ENCODE data around the gene ACTL6B. TPM values are rescaled to one million over a fixed set of nuclear protein-coding genes. Genes with fewer than 3 reads are reported as not detected.

Gene ACTL6B
- total and polyA plus RNA-seq, 2 of the 13 experiments (the other 11 are each of a cell fraction or from before 2014, with no cell fraction given) = not detected

- CTCF ChIA-PET (ENCODE audit: low intra/inter-chr PET ratio, low total read pairs) = no interaction called here
- DNase-seq (ENCODE audit: low spot score) = no peak
- POLR2A ChIA-PET = interaction anchor here (0.7 to 1.9 kb wide), 3 partner anchors 43 to 70 kb away, joined by 3 to 4 read pairs (median 4); partner anchors contain the start of gene MOSPD3
- Histone ChIP-seq H3K4me2 (ENCODE audit: low read depth, low read length) (no peak overlapping the region), H3K27me3 (ENCODE audit: control insufficient read depth in 1 of 2, insufficient read depth in 2 of 2, low read length in 2 of 2) (no peaks in the 10 kb centered on the region), H3K9me3 (ENCODE audit: low read length) (no peaks in the 10 kb centered on the region), H2AFZ (ENCODE audit: low read length) (no peak overlapping the region), H3K9ac (ENCODE audit: insufficient read depth, low read depth, low read length) (no peak overlapping the region), H3K4me3 (replicated peaks in 1 of 3; ENCODE audit: insufficient read depth in 1 of 3, low read depth in 2 of 3, low read length in 3 of 3) (no peak overlapping the region), H3K27ac (ENCODE audit: extremely low read length, insufficient read depth, low read length) (no peak overlapping the region), H3K79me2 (ENCODE audit: insufficient read depth, low read length) (no peaks in the 10 kb centered on the region), H3K36me3 (replicated peaks in 1 of 2; ENCODE audit: control insufficient read depth in 1 of 2, insufficient read depth in 2 of 2, low read length in 2 of 2) (peaks cover 47 to 62% of the 10 kb centered on the region in 2 experiments), H4K20me1 (ENCODE audit: insufficient read depth, low read length) (peaks cover 5% of the 10 kb centered on the region; the same call in 1 of the 2 replicates), H3K4me1 (ENCODE audit: insufficient read depth, low read length) (peaks cover 26% of the 10 kb centered on the region)
- intact Hi-C loops (cut with micrococcal nuclease; ENCODE audit: unreplicated experiment) = no loop called here
- in situ Hi-C loops (cut with HindIII; ENCODE audit: extremely low pct_ligation_motif_present, low pct_unique_long_range_greater_than_20kb) = no loop called here
- no peak for ATAC-seq
- FAIRE-seq = no peak
- BruUV-seq (replicated peaks) = no TSS peak
- WGBS (ENCODE audit: low lambda C conversion rate) = 92% methylated on average over 12 of the region's 25 CpGs
- TF ChIP-seq CAMTA2 (CRISPR knock-in tag; IDR thresholded peaks at IDR 0.05; ENCODE audit: borderline replicate concordance) (no peak), TRAFD1 (CRISPR knock-in tag; IDR thresholded peaks at IDR 0.05; ENCODE audit: borderline replicate concordance) (no peak), ZNF557 (CRISPR knock-in tag; IDR thresholded peaks at IDR 0.05) (no peak), LCORL (IDR thresholded peaks at IDR 0.05) (no peak), LCORL (CRISPR knock-in tag; IDR thresholded peaks at IDR 0.05) (no peak), RBFOX2 (IDR thresholded peaks at IDR 0.05; ENCODE audit: low read depth, low read length) (peak; percentile 52; the same call in 1 of the 2 replicates), MAFG (CRISPR knock-in tag; IDR thresholded peaks at IDR 0.05) (no peak)
- TF ChIP-seq, protein P1, sequence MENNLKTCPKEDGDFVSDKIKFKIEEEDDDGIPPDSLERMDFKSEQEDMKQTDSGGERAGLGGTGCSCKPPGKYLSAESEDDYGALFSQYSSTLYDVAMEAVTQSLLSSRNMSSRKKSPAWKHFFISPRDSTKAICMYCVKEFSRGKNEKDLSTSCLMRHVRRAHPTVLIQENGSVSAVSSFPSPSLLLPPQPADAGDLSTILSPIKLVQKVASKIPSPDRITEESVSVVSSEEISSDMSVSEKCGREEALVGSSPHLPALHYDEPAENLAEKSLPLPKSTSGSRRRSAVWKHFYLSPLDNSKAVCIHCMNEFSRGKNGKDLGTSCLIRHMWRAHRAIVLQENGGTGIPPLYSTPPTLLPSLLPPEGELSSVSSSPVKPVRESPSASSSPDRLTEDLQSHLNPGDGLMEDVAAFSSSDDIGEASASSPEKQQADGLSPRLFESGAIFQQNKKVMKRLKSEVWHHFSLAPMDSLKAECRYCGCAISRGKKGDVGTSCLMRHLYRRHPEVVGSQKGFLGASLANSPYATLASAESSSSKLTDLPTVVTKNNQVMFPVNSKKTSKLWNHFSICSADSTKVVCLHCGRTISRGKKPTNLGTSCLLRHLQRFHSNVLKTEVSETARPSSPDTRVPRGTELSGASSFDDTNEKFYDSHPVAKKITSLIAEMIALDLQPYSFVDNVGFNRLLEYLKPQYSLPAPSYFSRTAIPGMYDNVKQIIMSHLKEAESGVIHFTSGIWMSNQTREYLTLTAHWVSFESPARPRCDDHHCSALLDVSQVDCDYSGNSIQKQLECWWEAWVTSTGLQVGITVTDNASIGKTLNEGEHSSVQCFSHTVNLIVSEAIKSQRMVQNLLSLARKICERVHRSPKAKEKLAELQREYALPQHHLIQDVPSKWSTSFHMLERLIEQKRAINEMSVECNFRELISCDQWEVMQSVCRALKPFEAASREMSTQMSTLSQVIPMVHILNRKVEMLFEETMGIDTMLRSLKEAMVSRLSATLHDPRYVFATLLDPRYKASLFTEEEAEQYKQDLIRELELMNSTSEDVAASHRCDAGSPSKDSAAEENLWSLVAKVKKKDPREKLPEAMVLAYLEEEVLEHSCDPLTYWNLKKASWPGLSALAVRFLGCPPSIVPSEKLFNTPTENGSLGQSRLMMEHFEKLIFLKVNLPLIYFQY (CRISPR knock-in tag; IDR thresholded peaks at IDR 0.05; ENCODE audit: borderline replicate concordance) = no peak
- TF ChIP-seq, protein P2, sequence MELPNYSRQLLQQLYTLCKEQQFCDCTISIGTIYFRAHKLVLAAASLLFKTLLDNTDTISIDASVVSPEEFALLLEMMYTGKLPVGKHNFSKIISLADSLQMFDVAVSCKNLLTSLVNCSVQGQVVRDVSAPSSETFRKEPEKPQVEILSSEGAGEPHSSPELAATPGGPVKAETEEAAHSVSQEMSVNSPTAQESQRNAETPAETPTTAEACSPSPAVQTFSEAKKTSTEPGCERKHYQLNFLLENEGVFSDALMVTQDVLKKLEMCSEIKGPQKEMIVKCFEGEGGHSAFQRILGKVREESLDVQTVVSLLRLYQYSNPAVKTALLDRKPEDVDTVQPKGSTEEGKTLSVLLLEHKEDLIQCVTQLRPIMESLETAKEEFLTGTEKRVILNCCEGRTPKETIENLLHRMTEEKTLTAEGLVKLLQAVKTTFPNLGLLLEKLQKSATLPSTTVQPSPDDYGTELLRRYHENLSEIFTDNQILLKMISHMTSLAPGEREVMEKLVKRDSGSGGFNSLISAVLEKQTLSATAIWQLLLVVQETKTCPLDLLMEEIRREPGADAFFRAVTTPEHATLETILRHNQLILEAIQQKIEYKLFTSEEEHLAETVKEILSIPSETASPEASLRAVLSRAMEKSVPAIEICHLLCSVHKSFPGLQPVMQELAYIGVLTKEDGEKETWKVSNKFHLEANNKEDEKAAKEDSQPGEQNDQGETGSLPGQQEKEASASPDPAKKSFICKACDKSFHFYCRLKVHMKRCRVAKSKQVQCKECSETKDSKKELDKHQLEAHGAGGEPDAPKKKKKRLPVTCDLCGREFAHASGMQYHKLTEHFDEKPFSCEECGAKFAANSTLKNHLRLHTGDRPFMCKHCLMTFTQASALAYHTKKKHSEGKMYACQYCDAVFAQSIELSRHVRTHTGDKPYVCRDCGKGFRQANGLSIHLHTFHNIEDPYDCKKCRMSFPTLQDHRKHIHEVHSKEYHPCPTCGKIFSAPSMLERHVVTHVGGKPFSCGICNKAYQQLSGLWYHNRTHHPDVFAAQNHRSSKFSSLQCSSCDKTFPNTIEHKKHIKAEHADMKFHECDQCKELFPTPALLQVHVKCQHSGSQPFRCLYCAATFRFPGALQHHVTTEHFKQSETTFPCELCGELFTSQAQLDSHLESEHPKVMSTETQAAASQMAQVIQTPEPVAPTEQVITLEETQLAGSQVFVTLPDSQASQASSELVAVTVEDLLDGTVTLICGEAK (IDR thresholded peaks at IDR 0.05) = no peak
- TF ChIP-seq, protein P2 (CRISPR knock-in tag; IDR thresholded peaks at IDR 0.05) = no peak
Measured at GRCh38 chr7:100682228-100682741, 26.0 kb upstream of the ACTL6B start.
